ENCODE measurements around the gene SPCS1. TPM values are rescaled to one million over a fixed set of nuclear protein-coding genes. Genes with fewer than 3 reads are reported as not detected.

SPCS1 gene
- polyA plus RNA-seq, 1 of the 3 experiments (the other 2 are of a cell fraction), result 191 TPM

- POLR2A ChIA-PET, result no interaction called here
- CTCF ChIA-PET, result no interaction called here
- no peaks in the 10 kb centered on the region for H3K79me2 ChIP-seq (ENCODE audit: insufficient read depth)
- WGBS (ENCODE audit: low lambda C conversion rate), result 84% methylated on average over 10 of the region's 10 CpGs
- no peak for DNase-seq
- no peak overlapping the region for H3K4me2 ChIP-seq
- H3K36me3 ChIP-seq (replicated peaks in 1 of 2; ENCODE audit: control insufficient read depth in 1 of 2, insufficient read depth in 2 of 2, low read length in 1 of 2), result peaks cover 35 to 83% of the 10 kb centered on the region in 2 experiments
- peaks cover 3% of the 10 kb centered on the region; the same call in 1 of the 2 replicates for H3K9me3 ChIP-seq
- H3K4me3 ChIP-seq (ENCODE audit: low read depth in 2 of 2, low read length in 1 of 2), result no peak overlapping the region
- no peaks in the 10 kb centered on the region for H3K27me3 ChIP-seq (ENCODE audit: insufficient read depth)
- no peak overlapping the region for H3K27ac ChIP-seq (ENCODE audit: low read depth in 2 of 2, low read length in 1 of 2)
- no peaks in the 10 kb centered on the region for H4K20me1 ChIP-seq (ENCODE audit: insufficient read depth)
- TF ChIP-seq USF2 (IDR thresholded peaks at IDR 0.05; ENCODE audit: borderline replicate concordance, low read depth, low read length) (no peak), FOSL2 (IDR thresholded peaks at IDR 0.05; ENCODE audit: borderline replicate concordance, low read depth) (no peak), RFX5 (IDR thresholded peaks at IDR 0.05; ENCODE audit: low read length) (no peak), EZH2phosphoT487 (IDR thresholded peaks at IDR 0.05; ENCODE audit: borderline replicate concordance, low read depth) (no peak), TAF1 (IDR thresholded peaks at IDR 0.05; ENCODE audit: borderline replicate concordance, low read depth, low read length) (no peak), GATA2 (CRISPR knock-in tag; IDR thresholded peaks at IDR 0.05) (no peak), SMC3 (IDR thresholded peaks at IDR 0.05; ENCODE audit: low read depth, low read length) (no peak), POLR2AphosphoS5 (IDR thresholded peaks at IDR 0.05; ENCODE audit: low read depth, low read length) (no peak), IRF3 (IDR thresholded peaks at IDR 0.05; ENCODE audit: low read depth, low read length) (no peak), CHD2 (IDR thresholded peaks at IDR 0.05; ENCODE audit: low read length, partially characterized antibody) (no peak), RAD21 (IDR thresholded peaks at IDR 0.05; ENCODE audit: low read length) (no peak), JUND (IDR thresholded peaks at IDR 0.05) (no peak), EP300 (IDR thresholded peaks at IDR 0.05; ENCODE audit: borderline replicate concordance in 1 of 2, low read depth in 1 of 2, low read length in 1 of 2) (no peak), PBX3 (IDR thresholded peaks at IDR 0.05) (no peak), GABPA (IDR thresholded peaks at IDR 0.05; ENCODE audit: low read depth) (no peak), FOXM1 (IDR thresholded peaks at IDR 0.05; ENCODE audit: low read depth) (no peak), MXI1 (IDR thresholded peaks at IDR 0.05; ENCODE audit: low read depth, low read length) (no peak), ELF1 (IDR thresholded peaks at IDR 0.05) (no peak)
- peaks cover 11% of the 10 kb centered on the region for H3F3A ChIP-seq (replicated peaks; ENCODE audit: insufficient read depth)
- H2AFZ ChIP-seq (ENCODE audit: low read depth), result no peak overlapping the region
- H3K9me2 ChIP-seq, result no peaks in the 10 kb centered on the region
- no peak overlapping the region for H3K9ac ChIP-seq
- no peaks in the 10 kb centered on the region for H3K4me1 ChIP-seq (ENCODE audit: control insufficient read depth in 1 of 2, insufficient read depth in 2 of 2, low read depth in 1 of 2, low read length in 1 of 2)
Measured at GRCh38 chr3:52733256-52733891, 27.5 kb downstream of the SPCS1 start.
